Eye (tissue), 1 donor: Measurements from ENCODE around the gene C3orf80.
A peak's percentile ranks its signal among the peaks of the same experiment; 100 is the strongest.
"Not testable (repeated sequence)": the region's sequence is repeated elsewhere in the genome, so short reads cannot be mapped to it uniquely, and the experiment has no call there.

Experiments
- DNase-seq: peaks from one replicate; pipeline ENCODE4 v3.0.0-alpha.2; 2015

The C3orf80 gene

DNA sequence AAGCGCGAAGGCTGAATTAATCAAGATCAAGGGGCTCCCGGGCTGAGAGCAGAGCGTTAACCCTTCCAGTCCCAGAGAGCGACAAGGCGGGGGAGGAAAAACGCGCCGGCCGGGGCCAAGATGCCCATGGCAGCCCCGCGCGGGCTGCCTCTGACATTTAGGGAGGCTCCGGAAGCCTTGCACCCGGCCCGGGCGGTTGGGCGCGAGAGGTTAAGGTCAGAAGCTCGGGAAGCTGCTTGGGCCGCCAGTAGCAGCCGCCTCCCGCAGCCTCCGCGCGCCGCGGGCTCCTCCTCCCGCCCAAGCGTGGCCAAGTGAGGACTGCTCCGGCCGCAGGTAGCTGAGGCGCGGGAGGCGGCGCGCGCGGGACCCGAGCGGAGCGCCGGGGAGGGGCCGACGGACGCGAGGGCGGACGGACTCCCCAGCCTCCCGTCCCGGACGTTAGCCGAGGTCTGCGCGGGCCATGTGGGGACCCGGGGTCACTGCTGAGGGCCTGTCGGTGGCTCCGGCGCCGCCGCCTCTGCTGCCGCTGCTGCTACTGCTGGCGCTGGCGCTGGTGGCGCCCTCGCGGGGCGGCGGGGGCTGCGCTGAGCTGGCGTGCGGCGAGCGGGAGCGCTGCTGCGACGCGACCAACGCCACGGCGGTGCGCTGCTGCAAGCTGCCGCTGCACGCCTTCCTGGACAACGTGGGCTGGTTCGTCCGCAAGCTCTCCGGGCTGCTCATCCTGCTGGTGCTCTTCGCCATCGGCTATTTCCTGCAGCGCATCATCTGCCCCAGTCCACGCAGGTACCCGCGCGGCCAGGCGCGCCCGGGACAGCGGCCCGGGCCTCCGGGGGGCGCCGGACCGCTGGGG, at the start of gene C3orf80:
TSS of gene C3orf80 (plus strand) at position 247 of the 850 bp plus-strand sequence. CDS start at position 461, 214 bp downstream.
- DNase-seq = peak; percentile 85

DNA sequence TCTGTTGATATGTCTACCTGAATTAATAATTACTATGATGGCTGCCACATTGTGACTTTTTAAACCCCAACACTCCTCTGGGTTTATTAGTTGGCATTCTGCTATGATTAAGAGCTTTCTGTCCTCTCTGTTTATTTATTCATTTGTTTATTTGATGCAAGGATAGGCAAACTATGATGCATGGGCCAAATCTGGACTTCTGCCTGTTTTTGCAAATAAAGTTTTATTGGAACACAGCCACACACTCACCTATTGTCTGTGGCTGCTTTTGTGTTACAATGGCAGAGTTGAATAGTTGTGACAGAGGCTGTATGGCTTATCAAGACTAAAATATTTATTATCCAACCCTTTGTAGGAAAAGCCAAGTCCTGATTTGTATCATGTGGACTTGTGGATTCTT, 48.3 kb upstream of the C3orf80 start:
- no peak for DNase-seq

DNA sequence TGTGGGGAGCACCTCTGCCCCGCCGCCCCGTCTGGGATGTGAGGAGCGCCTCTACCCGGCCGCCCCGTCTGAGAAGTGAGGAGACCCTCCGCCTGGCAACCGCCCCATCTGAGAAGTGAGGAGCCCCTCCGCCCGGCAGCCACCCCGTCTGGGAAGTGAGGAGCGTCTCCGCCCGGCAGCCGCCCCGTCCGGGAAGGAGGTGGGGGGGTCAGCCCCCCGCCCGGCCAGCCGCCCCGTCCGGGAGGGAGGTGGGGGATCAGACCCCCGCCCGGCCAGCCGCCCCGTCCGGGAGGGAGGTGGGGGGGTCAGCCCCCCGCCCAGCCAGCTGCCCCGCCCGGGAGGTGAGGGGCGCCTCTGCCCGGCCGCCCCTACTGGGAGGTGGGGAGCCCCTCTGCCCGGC, 46.6 kb upstream of the C3orf80 start:
- not testable (repeated sequence) for DNase-seq

DNA sequence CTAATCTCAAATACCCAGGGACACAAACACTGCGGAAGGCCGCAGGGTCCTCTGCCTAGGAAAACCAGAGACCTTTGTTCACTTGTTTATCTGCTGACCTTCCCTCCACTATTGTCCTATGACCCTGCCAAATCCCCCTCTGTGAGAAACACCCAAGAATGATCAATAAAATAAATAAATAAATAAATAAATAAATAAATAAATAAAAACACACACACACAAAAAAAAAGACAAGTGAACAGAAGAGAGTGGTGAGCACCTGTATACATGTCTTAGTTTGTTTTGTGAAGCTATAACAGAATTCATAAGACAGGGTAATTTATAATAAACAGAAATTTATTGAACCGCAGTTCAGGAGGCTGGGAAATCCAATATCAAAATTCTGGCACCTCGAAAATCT, 45.8 kb upstream of the C3orf80 start:
- DNase-seq = not testable (repeated sequence)

DNA sequence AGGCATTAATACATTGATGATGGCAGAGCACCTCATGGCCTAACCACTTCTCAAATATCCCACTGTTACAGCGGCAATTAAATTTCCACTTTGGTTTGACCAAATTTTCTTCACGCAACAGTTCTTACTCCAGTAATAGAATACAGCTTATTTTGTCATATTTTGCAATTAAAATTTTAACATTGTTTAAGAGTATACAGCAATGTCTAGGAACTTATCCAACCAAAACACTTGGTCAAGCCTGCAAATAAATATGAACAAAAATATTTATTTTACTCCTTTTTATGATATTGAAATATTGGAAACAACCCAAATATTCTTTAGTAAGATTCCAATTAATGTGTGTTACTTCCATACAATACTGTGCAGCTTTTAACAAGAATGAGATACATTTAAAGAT, 45.3 kb upstream of the C3orf80 start:
- DNase-seq = no peak

DNA sequence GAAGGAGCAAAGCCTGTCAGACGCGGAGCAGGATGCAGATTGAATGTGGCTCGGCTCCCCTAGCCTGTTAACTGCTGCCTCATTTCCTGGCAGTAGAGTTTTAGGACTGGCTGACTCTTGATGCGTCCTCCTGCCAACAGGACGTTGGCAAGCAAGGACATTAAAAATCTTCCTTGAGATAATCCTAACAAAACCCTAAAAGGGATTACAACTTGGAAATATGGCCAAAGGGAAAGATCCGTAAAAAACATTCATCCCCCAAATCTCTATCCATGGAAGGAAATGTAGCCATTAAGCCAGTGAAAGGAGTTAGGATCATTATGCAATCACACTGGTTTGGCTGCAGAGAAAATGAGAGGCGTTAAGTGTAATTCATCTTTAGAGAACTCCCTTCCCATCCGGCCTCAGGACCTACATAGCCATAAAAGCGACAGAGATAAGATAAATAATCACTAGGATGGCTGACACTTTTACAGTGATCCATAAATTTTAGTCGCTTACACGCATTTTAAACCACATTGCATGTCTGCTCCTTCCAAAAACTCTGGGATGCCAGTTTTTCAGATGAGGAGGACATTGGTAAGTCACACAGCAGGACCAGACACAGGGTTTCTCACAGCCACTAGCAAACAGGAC, 44.5 kb upstream of the C3orf80 start:
- no peak for DNase-seq

DNA sequence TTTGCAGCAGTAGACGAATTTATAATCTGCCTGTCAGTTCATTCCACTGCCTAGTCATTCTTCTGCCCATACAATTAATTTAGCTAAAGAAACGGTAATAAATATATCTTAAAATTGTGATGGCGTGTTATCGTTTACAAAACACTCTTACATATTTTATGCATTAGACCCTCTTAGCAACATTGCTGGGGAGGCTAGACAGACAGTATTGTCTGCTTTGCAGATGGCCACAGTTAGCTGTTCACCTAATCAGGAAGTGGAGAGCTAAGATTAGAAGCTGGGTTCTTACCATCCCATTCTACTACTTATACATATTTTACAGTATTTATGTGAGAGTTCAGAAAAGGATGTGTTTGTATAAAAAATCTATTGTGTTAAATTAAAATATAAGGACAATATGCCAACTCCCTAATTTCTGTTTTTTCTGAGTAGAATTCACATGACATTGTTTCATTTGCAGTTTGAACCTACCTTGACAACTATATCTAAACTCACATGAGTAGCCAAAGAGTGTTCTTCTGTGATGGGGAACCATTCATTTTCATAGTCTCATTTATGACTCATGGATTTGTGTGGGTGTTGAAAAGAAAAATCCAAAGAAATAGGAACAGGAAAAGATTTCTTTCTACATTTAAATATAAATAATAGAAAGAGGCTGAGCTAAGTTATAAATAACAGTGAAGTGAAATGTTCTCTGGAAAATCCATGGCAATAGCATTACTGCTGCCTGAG, 41.7 kb upstream of the C3orf80 start:
- no peak for DNase-seq

DNA sequence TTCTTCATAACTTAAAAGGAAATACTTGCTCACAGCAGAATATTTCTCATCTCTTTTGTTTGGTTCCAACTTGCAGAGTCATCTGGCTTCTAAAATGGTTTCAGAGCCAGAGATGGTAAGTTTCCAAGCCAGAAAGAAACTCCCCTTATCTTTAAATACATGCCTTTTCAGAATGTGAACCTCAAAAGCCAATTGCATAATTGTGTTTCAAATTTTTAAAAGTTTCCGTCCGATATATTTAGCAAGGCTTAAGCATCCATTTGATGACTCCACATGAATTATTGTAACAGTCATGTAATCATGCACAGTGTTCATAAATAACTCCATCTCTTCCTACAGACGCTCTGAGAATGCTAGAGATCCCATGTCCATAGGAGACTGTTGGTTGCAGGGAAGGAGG, 40.6 kb upstream of the C3orf80 start:
- DNase-seq = no peak

DNA sequence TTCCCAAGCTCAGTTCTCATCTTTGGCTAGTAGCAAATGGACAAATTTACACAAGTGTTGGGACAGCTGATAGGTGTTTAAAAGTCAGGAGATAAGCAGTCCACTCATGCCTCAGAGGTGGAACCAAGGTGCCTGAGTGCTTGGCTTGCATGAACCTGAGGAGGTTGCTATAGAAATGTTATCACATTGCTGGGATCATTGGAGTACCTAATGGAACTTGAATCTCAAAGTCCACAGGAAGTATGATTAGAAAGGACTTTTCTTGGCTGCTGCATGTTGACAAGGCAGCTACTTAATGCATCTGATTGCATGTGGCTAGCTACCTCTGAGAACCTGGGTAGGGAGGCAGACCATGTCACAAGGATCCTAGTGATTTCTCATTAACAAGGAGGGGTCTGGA, 39.5 kb upstream of the C3orf80 start:
- DNase-seq = no peak

DNA sequence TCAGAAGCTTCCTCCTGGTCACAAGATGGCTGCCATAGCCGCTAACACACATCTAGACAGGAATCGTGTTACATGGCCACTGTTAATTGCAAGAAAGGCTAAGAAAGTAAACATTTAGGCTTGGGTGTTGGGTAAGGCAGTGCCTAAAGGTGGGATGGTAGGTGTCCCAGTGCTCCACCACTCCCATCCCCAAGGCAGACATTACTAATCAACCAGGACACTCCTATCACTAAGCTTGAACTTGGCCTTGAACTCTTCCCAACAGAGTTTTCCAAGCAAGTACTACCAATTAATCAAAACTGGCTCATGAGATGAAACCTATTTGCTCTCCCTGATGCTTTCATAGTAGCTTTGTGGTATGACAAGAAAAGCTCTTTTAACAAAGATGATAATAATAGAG, 37.9 kb upstream of the C3orf80 start:
- DNase-seq = no peak

DNA sequence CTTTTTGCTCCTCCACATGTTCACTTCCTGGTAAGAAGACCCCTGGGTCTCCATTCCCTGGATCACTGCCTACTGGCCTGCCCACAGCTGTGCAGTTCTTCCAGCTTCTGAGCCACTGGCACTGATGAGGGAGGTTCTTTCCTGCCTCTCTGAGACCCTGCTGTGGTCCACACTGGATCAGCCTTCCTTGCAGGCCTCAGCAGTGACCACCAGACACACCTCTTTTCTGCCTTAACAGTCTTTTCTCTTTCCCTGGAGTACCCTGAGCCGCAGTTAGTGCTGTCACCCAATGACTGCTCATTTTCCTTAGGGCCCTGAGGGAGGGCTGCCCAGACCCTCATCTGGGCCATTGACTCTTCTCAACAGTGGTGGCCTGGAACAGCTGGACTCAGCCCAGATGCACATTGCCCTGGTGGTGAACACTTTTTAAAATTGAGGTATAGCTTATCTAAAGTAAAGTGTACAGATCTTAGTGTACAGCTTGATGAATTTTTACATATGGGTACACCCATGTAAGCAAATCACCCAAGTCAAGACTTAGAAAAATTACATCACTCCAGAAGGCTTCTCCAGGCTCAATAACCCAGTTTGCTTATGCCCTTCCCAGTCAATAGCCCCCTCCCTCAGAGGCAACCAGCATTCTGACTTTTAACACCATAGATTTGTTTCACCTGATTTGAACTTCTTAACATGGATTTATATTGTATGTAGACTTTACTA, 32.8 kb upstream of the C3orf80 start:
- no peak for DNase-seq

DNA sequence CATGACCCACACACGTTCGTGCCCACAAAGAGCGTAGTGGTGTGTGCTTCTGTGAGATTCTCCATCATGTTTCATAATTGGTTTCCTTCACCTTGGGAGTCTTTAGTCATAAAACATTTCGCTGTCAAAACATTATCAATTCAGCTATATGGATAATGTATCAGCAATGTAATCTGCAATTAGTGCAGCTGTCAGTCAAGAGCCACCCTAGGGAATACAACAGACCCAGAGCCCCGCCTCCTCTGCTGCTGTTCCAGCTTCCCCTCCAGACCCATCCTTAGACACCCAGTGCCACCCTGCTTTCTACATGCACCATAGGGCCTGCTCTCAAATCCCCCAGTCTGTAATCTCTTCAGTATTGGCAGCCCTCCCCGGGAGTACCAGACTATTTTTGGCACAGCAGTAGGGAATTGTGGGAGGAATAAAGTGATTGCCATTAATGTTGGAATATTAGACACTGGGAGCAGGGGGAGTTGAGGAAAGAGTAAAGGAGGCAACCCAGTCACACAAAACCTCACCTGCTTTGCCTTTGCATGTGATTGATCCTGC, 31.5 kb upstream of the C3orf80 start:
- DNase-seq = peak; percentile 61

DNA sequence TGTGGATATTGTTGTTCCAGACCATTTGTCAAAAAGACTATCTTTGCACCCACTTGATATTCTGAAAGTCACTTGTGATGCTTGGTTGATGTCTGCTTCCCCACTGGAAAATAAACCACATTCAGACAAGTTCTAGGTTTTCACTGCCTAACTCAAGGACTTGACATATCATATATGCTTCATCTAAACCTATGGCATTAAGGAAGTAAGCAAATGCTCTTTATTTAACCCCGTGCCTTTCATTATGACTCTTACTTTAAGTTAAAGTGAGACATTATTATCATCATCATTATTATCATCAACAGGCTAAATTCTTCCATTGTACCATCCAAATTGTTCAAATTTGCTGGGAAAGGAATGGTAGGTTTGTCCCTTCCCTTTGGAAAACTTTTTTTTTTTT, 30.8 kb upstream of the C3orf80 start:
- no peak for DNase-seq

DNA sequence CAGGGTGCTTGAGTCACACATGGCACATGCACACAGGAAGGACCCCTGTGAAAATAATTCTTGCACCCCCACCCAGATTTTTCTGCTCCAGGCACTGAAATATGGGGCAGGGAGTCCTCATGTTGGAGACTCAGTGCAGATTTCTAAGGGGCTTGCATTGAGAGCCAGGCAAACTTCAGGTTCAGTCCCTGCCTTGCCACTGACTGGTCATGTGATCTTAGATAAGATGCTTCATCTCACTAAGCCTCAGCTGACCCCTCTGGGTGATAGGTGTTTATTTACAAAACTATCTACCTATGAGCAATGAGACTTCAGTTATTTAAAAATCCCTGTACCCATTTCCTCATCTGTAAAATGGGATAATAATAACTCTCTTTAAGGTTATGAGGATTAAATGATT, 30.1 kb upstream of the C3orf80 start:
- no peak for DNase-seq

DNA sequence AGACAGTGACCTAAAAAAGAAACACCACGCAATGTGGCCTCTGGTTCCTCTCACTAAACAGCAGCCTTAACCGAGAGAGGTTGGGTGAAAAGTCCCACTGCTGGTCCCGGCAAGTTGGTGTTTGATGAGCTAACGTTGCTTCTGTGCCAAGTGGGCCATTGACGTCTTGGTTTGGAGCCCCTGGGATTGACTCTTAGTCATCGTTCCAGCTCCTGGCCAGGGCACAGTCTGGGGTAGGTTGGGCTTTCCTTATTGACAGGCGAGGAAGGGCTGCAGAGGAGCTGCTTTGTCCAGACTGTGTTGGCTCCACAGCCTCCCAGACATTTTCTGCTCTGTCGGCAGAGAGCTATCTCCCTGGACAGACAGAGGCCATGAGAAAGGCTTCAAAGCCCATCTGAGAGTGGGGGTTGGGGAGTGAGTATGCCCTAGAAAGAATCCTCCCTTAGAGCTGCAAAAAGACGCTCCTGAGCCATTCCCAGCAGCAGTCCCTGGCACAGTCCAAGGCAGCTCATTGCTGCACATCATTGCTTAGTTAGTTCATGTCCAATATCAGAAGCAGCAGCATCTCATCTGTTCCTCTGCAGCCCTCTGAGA, 28.6 kb upstream of the C3orf80 start:
- no peak for DNase-seq

DNA sequence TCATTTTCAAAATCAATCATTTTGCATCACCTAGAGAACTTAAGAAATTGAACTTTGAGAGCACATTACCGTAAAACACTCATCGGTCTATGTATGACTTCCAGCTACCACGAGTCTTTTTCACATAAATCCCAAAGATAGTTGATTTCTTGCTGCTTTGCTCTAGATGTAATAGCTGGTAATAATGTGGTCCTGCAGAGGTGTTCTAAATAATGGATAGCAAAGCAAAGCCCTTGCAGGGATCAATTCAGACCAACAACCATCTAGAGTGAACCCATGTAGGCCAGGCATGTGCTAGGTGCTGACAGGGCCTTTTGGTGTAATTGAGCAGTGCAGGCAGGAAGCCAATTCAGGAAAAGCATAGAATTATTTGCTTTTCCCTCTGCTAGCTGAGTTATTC, 26.1 kb upstream of the C3orf80 start:
- DNase-seq = no peak

DNA sequence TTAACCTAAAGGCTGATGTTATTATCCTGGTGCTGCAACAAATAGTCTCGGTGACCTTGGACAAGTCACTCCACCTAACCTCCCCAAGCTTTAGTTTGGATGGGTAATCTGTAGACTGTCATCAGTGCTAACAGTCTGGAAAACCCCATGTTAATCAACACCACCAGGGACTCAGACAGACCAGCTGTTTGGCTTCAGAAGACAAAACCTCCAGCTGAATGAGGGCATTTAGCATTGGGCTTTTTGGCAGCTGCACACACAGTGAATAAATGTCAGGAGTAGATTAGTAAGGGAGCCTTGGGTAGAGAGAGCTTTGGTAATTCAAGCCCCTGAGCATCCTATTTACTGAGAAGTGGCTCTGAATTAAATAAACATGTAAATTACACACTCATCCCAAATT, 24.9 kb upstream of the C3orf80 start:
- DNase-seq = no peak

DNA sequence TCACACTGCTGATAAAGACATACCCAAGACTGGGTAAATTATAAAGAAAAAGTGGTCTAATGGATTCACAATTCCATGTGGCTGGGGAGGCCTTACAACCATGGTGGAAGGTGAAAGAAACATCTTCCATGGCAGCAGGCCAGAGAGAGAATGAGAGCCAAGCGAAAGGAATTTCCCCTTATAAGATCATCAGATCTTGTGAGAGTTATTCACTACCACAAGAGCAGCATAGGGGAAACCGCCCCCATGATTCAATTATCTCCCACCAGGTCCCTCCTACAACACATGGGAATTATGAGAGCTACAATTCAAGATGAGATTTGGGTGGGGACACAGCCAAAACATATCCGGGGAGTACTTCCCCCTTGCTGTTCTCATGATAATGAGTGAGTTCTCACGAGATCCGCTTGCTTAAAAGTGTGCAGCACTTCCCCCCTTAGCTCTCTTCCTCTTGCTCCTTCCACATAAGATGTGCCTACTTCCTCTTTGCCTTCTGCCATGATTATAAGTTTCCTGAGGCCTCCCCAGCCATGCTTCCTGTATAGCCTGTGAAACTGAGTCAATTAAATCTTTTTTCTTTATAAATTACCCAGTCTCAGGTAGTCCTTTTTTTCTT, 20.7 kb upstream of the C3orf80 start:
- not testable (repeated sequence) for DNase-seq

DNA sequence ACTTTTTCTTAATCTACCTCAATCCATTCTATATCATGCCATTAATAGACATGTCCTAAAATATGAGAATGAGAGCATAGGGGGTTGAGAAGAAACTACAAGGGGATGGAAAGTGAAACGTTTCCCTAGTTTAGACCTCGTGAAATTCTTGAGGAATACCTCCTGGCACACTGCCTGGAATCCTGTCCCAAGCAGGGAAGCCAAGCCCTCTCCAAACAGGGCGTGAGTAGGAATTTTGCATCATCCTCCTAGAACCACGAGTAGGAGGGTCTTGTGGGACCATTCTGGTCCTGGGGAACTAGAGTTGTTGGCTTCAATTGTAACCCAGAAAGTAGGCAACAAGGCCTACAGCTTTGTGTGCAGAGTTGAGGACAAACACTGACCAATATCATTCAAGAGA, 19.6 kb upstream of the C3orf80 start:
- no peak for DNase-seq

DNA sequence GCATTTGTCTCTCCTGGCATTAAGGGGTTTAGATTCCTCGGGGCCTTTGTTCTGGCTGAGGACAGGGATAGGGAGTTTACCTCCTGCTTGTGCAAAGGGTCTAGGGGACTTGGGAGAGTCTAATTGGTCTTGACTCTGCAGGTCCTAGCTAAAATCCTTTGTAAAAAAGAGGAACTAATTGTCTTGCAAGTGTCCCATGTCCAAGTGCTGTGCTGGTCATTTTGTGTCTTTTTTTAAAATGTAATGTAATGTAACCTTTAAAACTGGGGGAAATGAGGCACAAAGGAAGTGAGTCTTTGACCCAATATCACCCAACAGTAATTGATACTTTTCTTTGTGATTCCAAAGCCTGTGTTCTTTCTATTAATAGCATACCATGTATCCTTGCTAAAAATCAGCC, 14.9 kb upstream of the C3orf80 start:
- DNase-seq = no peak

DNA sequence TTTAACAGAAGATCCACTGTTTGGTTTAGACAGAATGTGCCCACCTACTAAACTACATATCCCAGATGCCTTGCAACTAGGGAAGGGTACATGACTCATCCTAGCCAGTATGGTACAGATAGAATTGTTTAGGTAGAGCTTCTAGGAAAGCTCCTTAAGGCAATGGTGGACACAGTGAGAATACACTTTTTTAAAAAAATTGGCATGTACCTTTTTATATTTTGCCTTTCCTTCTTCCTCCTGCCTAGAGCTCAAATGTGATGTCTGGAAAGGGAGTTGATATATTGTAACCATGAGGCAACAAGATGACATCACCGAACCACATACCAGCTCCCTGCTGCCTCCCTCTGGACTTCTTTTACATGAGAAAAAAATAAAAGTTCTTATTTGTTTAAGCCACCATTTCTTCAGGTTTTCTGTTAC, 14.4 kb upstream of the C3orf80 start:
- DNase-seq = no peak

DNA sequence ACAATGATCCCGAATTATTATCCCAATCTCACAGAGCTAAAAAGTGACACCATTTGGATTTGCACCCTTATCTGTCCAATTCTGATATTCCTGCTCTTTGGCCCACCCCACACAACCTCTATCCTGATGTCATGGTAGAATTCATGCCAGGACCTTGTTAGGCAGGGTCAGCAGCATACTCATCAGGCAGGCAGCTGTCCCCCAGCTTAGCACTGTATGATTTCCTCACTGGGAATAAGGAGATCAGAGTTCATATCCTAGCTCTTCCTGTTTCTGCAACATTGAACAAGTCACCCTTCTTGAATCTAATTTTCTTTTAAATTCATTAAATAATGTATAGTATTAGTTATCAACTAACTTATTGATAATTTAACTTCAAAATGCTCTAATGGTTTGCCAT, 12.0 kb upstream of the C3orf80 start:
- DNase-seq = no peak
